Breast epithelium (tissue), 4 donors: ENCODE measurements around the gene CENPP. TPM values are rescaled to one million over a fixed set of nuclear protein-coding genes. Genes with fewer than 3 reads are reported as not detected.

Experiments used
- DNase-seq, 2 donors: peaks; one replicate each; pipeline ENCODE4 v3.0.0-alpha.2; 2019; ENCODE audit warnings: low spot score in 2 of 2
- H3K27ac ChIP-seq, 2 donors: fragments of 200-600 bp; sonication (generic) in 1 of 2; one replicate each; pipeline ENCODE4 v1.5.1; 2016 to 2019; ENCODE audit warnings: mild to moderate bottlenecking in 1 of 2
- H3K27me3 ChIP-seq, 2 donors: fragments of 200-600 bp; sonication (generic) in 1 of 2; one replicate each; pipeline versions ENCODE4 v1.5.1 to v1.6.0; 2017 to 2019; ENCODE audit warnings: control low read depth in 1 of 2, mild to moderate bottlenecking in 1 of 2
- H3K36me3 ChIP-seq: fragments of 200-600 bp; one replicate; pipeline ENCODE4 v1.5.1; 2019
- H3K4me1 ChIP-seq, 2 donors: fragments of 200-600 bp; sonication (generic); one replicate each; pipeline ENCODE4 v1.5.1; 2016 to 2019; ENCODE audit warnings: control low read depth in 1 of 2
- H3K4me3 ChIP-seq, 3 donors: fragments of 200-600 bp; sonication (generic); 1 replicate in 2 of 3; 2 replicates in 1 of 3; pipeline ENCODE4 v1.5.1; 2016 to 2019; ENCODE audit warnings: mild to moderate bottlenecking in 3 of 3, moderate library complexity in 2 of 3
- H3K9me3 ChIP-seq, 2 donors: fragments of 200-600 bp; sonication (generic) in 1 of 2; one replicate each; pipeline ENCODE4 v1.5.1; 2016 to 2019; ENCODE audit warnings: control low read depth in 1 of 2
- POLR2A ChIP-seq: fragments of 450-650 bp; IDR thresholded peaks from one replicate; pipeline ENCODE4 v1.6.1; 2016; ENCODE audit warnings: antibody characterized with exemption, mild to moderate bottlenecking, moderate library complexity
- POLR2AphosphoS5 ChIP-seq, 3 donors: sonication (generic); formaldehyde crosslinking; IDR thresholded peaks; one replicate each; pipeline ENCODE4 v1.6.1; 2017; ENCODE audit warnings: antibody characterized with exemption in 3 of 3
- intact Hi-C: fragments of 100-400 bp; cut with DNase I; formaldehyde crosslinking; loops from one replicate; pipeline ENCODE4 v1.15.1; 2023; ENCODE audit warnings: low total_unique reads
- total RNA-seq, 3 donors: library from RNA; depleted of rRNA; stranded (reverse); fragments of >200 nt; gene quantifications; one replicate each; pipeline ENCODE4 v1.1.0, GENCODE V29; 2016
- TF ChIP-seq, protein P1 (sequence below), 3 donors: fragments of 450-650 bp; IDR thresholded peaks; one replicate each; pipeline ENCODE4 v1.5.1; 2016 to 2017; ENCODE audit warnings: antibody characterized with exemption in 3 of 3, mild to moderate bottlenecking in 3 of 3, moderate library complexity in 3 of 3

Gene CENPP
- total RNA-seq, 3 donors from 2014 or later, result 3.9 to 6.1 (median 4.5) TPM

DNA sequence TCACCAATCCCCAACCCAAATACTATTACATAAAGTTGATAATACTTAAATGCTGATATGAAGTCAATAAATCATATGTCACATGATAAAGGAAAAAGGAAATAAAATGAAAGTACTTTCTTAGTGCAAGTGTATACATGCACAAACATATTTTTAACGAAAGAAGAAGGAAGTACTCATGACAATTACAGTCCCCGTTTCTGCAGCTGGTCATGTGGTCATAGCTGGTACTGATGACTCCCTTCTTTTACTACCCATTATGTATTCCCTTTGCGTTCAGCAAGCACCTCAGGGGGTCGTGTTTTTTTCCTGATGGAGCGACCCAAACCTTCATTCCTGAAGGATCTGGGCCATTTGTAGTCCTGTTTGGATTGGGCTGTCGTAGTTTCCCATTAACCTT, 27.3 kb downstream of the CENPP start:
- Histone ChIP-seq H3K27me3 (no peaks in the 10 kb centered on the region), H3K4me3 (no peak overlapping the region), H3K4me1 (no peaks in the 10 kb centered on the region), H3K36me3 (no peaks in the 10 kb centered on the region), H3K9me3 (peaks cover 6 to 28% of the 10 kb centered on the region in 2 donors), H3K27ac (no peak overlapping the region)
- no peak for TF ChIP-seq POLR2A
- TF ChIP-seq, protein P1, sequence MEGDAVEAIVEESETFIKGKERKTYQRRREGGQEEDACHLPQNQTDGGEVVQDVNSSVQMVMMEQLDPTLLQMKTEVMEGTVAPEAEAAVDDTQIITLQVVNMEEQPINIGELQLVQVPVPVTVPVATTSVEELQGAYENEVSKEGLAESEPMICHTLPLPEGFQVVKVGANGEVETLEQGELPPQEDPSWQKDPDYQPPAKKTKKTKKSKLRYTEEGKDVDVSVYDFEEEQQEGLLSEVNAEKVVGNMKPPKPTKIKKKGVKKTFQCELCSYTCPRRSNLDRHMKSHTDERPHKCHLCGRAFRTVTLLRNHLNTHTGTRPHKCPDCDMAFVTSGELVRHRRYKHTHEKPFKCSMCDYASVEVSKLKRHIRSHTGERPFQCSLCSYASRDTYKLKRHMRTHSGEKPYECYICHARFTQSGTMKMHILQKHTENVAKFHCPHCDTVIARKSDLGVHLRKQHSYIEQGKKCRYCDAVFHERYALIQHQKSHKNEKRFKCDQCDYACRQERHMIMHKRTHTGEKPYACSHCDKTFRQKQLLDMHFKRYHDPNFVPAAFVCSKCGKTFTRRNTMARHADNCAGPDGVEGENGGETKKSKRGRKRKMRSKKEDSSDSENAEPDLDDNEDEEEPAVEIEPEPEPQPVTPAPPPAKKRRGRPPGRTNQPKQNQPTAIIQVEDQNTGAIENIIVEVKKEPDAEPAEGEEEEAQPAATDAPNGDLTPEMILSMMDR (IDR thresholded peaks at IDR 0.05), result no peak
- TF ChIP-seq POLR2AphosphoS5 (IDR thresholded peaks at IDR 0.05), result no peak
- DNase-seq, result no peak
- intact Hi-C loops, result no loop called here

DNA sequence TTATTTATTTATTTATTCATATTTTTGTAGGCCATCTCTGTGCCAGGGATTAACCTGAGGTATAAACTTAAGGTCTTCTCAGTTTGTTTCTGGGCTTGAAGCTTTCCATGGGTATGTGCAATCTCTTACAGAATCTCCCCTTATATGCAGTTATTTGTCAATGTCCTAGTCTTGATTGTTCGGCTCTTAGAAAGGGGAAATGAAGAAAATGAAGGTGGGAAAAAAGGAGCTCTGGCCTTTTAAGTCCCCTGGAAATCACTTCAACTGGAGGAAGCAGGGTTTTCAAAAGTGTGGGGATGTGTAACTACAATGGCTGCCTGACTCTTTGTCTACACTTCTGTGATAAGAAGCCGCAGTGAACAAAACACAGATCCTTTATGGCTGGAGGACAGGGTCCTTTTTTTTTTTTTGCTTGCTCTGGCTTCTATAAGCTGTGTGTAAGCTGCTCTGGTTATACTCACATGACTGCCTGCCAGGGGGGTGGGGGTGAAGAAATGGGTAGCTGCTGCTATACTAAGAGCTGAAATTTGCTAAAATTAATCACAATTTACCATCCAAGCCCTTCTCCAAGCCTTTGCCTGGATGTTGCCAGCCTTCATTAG, 33.7 kb downstream of the CENPP start:
- TF ChIP-seq POLR2AphosphoS5 (IDR thresholded peaks at IDR 0.05), result no peak
- no peak for TF ChIP-seq POLR2A
- no peak overlapping the region for H3K4me3 ChIP-seq
- no peaks in the 10 kb centered on the region for H3K4me1 ChIP-seq
- H3K27ac ChIP-seq, result no peak overlapping the region
- no peak for DNase-seq
- H3K36me3 ChIP-seq, result no peaks in the 10 kb centered on the region
- no peaks in the 10 kb centered on the region for H3K27me3 ChIP-seq
- H3K9me3 ChIP-seq, result peaks cover 6 to 33% of the 10 kb centered on the region in 2 donors
- intact Hi-C loops, result no loop called here

DNA sequence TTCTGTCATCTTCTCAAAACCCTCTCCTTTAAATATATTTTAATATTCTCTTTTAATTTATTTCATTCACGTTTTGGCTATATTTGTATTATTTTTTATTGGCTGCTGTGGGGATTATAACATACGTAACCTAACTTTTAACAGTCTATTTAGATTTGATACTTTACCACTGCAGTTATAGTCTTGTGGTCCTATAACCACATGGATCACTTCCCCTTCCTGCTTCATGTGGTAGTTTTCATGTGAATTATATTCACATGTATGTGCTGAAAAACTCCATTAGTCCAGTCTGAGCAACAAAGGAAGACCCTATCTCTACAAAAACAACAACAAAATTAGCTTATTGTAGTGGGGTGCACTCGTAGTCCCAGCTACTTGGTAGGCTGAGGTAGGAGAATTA, 34.3 kb downstream of the CENPP start:
- no peak overlapping the region for H3K4me3 ChIP-seq
- no peaks in the 10 kb centered on the region for H3K4me1 ChIP-seq
- TF ChIP-seq POLR2AphosphoS5 (IDR thresholded peaks at IDR 0.05) (no peak), POLR2A (no peak)
- TF ChIP-seq, protein P1 (IDR thresholded peaks at IDR 0.05), result no peak
- H3K36me3 ChIP-seq, result no peaks in the 10 kb centered on the region
- peaks cover 2 to 28% of the 10 kb centered on the region in 2 donors for H3K9me3 ChIP-seq
- no peak for DNase-seq
- H3K27me3 ChIP-seq, result no peaks in the 10 kb centered on the region
- intact Hi-C loops, result no loop called here
- H3K27ac ChIP-seq, result no peak overlapping the region

DNA sequence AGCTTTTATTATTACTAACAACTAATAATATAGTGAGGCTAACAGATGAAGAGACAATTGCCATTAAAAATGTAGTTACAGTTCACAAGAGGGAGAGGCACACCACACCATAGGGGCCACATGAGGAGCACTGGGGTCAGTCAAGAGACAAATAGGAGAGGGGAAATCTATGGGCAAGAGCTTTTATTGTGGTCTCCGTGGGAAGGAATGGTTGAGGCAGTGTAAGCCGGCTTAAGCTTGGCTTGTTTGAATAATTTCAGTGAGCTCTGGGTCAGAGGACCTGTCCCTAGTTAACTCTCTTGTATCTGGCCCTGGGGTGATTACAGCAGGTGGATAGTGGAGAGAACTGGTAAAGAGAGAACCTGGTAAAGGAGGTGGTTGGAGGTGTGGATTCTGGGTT, 43.3 kb downstream of the CENPP start:
- TF ChIP-seq POLR2AphosphoS5 (IDR thresholded peaks at IDR 0.05), result no peak
- no peak for TF ChIP-seq POLR2A
- TF ChIP-seq, protein P1 (IDR thresholded peaks at IDR 0.05), result no peak
- DNase-seq, result no peak
- Histone ChIP-seq H3K4me1 (no peaks in the 10 kb centered on the region), H3K27ac (no peak overlapping the region), H3K4me3 (no peak overlapping the region), H3K36me3 (no peaks in the 10 kb centered on the region), H3K9me3 (peaks cover 4 to 7% of the 10 kb centered on the region in 2 donors), H3K27me3 (no peaks in the 10 kb centered on the region)
- intact Hi-C loops, result no loop called here

DNA sequence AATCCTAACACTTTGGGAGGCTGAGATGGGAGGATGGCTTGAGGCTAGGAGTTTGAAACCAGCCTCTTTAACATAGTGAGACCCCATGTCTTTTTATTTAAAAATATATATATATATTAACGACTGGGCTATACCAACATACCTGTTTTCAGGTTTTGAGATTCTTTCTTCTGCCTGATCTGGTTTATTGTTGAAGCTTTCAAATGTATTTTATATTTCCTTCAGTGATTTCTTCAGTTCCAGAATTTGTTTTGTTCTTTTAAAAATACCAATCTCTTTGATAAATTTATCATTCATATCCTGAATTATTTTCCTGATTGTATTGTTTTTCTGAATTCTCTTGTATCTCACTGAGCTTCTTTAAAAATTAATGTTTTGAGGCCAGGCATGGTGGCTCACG, 47.4 kb downstream of the CENPP start:
- TF ChIP-seq, protein P1 (IDR thresholded peaks at IDR 0.05), result no peak
- no peak for DNase-seq
- intact Hi-C loops, result no loop called here
- Histone ChIP-seq H3K4me1 (no peaks in the 10 kb centered on the region), H3K36me3 (no peaks in the 10 kb centered on the region), H3K27ac (no peak overlapping the region), H3K9me3 (peaks cover 7 to 9% of the 10 kb centered on the region in 2 donors), H3K27me3 (no peaks in the 10 kb centered on the region), H3K4me3 (no peak overlapping the region)

DNA sequence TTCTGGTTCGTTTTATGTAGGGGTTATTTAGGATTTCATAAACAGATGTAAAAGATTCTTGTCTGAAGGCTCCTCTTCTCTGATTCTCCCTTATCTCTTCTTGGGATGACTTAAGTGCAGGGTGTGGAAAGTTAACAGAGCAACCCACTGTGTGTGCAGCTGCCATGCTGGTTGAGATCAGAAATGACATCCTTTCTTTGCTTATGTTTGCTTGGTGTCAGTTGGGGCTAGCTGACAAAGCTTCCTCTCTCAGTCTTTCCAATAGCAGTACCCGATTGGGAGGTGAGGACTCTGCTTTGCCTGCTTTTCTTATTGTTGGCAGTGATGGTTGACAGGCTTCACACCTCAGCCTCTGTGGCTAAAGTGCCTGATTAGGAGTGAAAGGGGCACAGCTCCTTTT, 52.1 kb downstream of the CENPP start:
- DNase-seq, result no peak
- Histone ChIP-seq H3K27ac (no peak overlapping the region), H3K36me3 (no peaks in the 10 kb centered on the region), H3K4me1 (no peaks in the 10 kb centered on the region), H3K9me3 (peaks cover 0 to 9% of the 10 kb centered on the region in 2 donors), H3K27me3 (no peaks in the 10 kb centered on the region), H3K4me3 (no peak overlapping the region)
- intact Hi-C loops, result no loop called here
- TF ChIP-seq POLR2AphosphoS5 (IDR thresholded peaks at IDR 0.05), result no peak
- TF ChIP-seq POLR2A, result no peak
- TF ChIP-seq, protein P1 (IDR thresholded peaks at IDR 0.05), result no peak
